Neural progenitor cell (in vitro differentiated cells): Measurements from ENCODE around the gene NADSYN1. TPM values are rescaled to one million over a fixed set of nuclear protein-coding genes. Genes with fewer than 3 reads are reported as not detected.
A peak's percentile ranks its signal among the peaks of the same experiment; 100 is the strongest.

Experiments
- DNase-seq: peaks from one replicate; pipeline ENCODE4 v3.0.0-alpha.2; 2016; ENCODE audit warnings: low spot score
- H2AFZ ChIP-seq: fragments of 200-600 bp; sonication (generic); replicated peaks from 2 replicates; pipeline ENCODE4 v1.6.1; 2016; ENCODE audit warnings: antibody characterized with exemption
- H3F3A ChIP-seq: fragments of 200-600 bp; sonication (generic); 2 replicates; pipeline ENCODE4 v1.6.1; 2016; ENCODE audit warnings: antibody characterized with exemption, low read depth
- H3K27ac ChIP-seq: fragments of 200-600 bp; sonication (generic); 2 replicates; pipeline ENCODE4 v1.5.1; 2016; ENCODE audit warnings: mild to moderate bottlenecking
- H3K27me3 ChIP-seq: fragments of 200-600 bp; sonication (generic); 2 replicates; pipeline ENCODE4 v1.6.1; 2016; ENCODE audit warnings: mild to moderate bottlenecking, moderate library complexity
- H3K36me3 ChIP-seq: fragments of 200-600 bp; sonication (generic); 2 replicates; pipeline ENCODE4 v1.5.1; 2016
- H3K4me1 ChIP-seq: fragments of 200-600 bp; sonication (generic); 2 replicates; pipeline ENCODE4 v1.6.1; 2016; ENCODE audit warnings: mixed run types
- H3K4me2 ChIP-seq: fragments of 200-600 bp; sonication (generic); 2 replicates; pipeline ENCODE4 v1.6.1; 2016
- H3K4me3 ChIP-seq: fragments of 200-600 bp; sonication (generic); 2 replicates; pipeline ENCODE4 v1.5.1; 2016
- H3K79me2 ChIP-seq: fragments of 200-600 bp; sonication (generic); 2 replicates; pipeline ENCODE4 v1.6.1; 2016; ENCODE audit warnings: low read depth
- H3K9ac ChIP-seq: fragments of 200-600 bp; sonication (generic); 2 replicates; pipeline ENCODE4 v1.6.1; 2016
- H3K9me3 ChIP-seq: fragments of 200-600 bp; sonication (generic); 2 replicates; pipeline ENCODE4 v1.5.1; 2016; ENCODE audit warnings: low read depth
- H4K20me1 ChIP-seq: fragments of 200-600 bp; sonication (generic); 2 replicates; pipeline ENCODE4 v1.6.1; 2016; ENCODE audit warnings: low read depth
- H3K27ac Mint-ChIP-seq: 3 replicates; pipeline ENCODE4 v1.8.0; 2021; ENCODE audit warnings: mixed read lengths
- H3K27me3 Mint-ChIP-seq: 2 replicates; pipeline ENCODE4 v1.8.0; 2022; ENCODE audit warnings: low read depth, mild to moderate bottlenecking, inconsistent platforms, moderate library complexity, mixed read lengths; ENCODE audit not compliant: insufficient read depth
- H3K36me3 Mint-ChIP-seq: 3 replicates; pipeline ENCODE4 v1.8.0; 2021; ENCODE audit warnings: mixed read lengths
- H3K4me1 Mint-ChIP-seq: 3 replicates; pipeline ENCODE4 v1.8.0; 2021; ENCODE audit warnings: mixed read lengths
- H3K4me3 Mint-ChIP-seq: 3 replicates; pipeline ENCODE4 v1.8.0; 2021; ENCODE audit warnings: mild to moderate bottlenecking, moderate library complexity, mixed read lengths
- H3K9me3 Mint-ChIP-seq: 3 replicates; pipeline ENCODE4 v1.8.0; 2020; ENCODE audit warnings: mixed read lengths
- CTCF ChIP-seq: fragments of 200-600 bp; sonication (generic); IDR thresholded peaks from 2 replicates; pipeline ENCODE4 v1.5.1; 2017; ENCODE audit warnings: antibody characterized with exemption, mild to moderate bottlenecking
- EZH2 ChIP-seq: fragments of 200-600 bp; sonication (generic); IDR thresholded peaks from 2 replicates; pipeline ENCODE4 v1.6.1; 2017; ENCODE audit warnings: antibody characterized with exemption, mild to moderate bottlenecking, moderate library complexity
- EZH2phosphoT487 ChIP-seq: fragments of 200-600 bp; sonication (generic); IDR thresholded peaks from 2 replicates; pipeline ENCODE4 v1.6.1; 2017; ENCODE audit warnings: antibody characterized with exemption
- total RNA-seq: library from RNA; depleted of rRNA; stranded (reverse); fragments of >200 nt; gene quantifications from 2 replicates; pipeline ENCODE4 v1.2.3, GENCODE V29; 2015; ENCODE audit warnings: low replicate concordance

Gene NADSYN1
- total RNA-seq, 1 donor from 2014 or later = 25.0 TPM

- peaks cover 6% of the 10 kb centered on the region for H3K36me3 ChIP-seq
- H3K79me2 ChIP-seq = peaks cover 27% of the 10 kb centered on the region
- no peak overlapping the region for H2AFZ ChIP-seq
- no peaks in the 10 kb centered on the region for H3K27me3 ChIP-seq
- H3K4me3 ChIP-seq = no peak overlapping the region
- Mint-ChIP-seq H3K4me3 (no peak overlapping the region), H3K4me1 (peaks cover 15% of the 10 kb centered on the region), H3K27me3 (peaks cover 2% of the 10 kb centered on the region), H3K36me3 (peaks cover 47% of the 10 kb centered on the region), H3K9me3 (peaks cover 13% of the 10 kb centered on the region), H3K27ac (no peak overlapping the region)
- no peak overlapping the region for H3K4me2 ChIP-seq
- peaks cover 10% of the 10 kb centered on the region for H4K20me1 ChIP-seq
- no peak for DNase-seq
- TF ChIP-seq CTCF (no peak), EZH2 (no peak), EZH2phosphoT487 (no peak)
- H3K9me3 ChIP-seq = no peaks in the 10 kb centered on the region
- peaks cover 12% of the 10 kb centered on the region for H3F3A ChIP-seq
- no peak overlapping the region for H3K27ac ChIP-seq
- H3K9ac ChIP-seq = no peak overlapping the region
- peaks cover 11% of the 10 kb centered on the region for H3K4me1 ChIP-seq
These were observed 9.1 kb upstream of the NADSYN1 start for GRCh38 chr11:71443736-71444445.

GRCh38 chr11:71444811-71445210 is 8.2 kb upstream of the NADSYN1 start:
- peaks cover 6% of the 10 kb centered on the region for H3K36me3 ChIP-seq

GRCh38 chr11:71446150-71446549 is 6.9 kb upstream of the NADSYN1 start:
- peaks cover 6% of the 10 kb centered on the region for H3K36me3 ChIP-seq
- H3K4me2 ChIP-seq = no peak overlapping the region
- Mint-ChIP-seq H3K4me3 (peak overlapping the region; percentile 96), H3K27ac (no peak overlapping the region), H3K4me1 (peaks cover 32% of the 10 kb centered on the region), H3K27me3 (no peaks in the 10 kb centered on the region), H3K9me3 (peaks cover 13% of the 10 kb centered on the region), H3K36me3 (peaks cover 39% of the 10 kb centered on the region)
- H3K4me1 ChIP-seq = peaks cover 17% of the 10 kb centered on the region
- peaks cover 27% of the 10 kb centered on the region for H3F3A ChIP-seq
- no peak overlapping the region for H3K9ac ChIP-seq
- H3K79me2 ChIP-seq = peaks cover 41% of the 10 kb centered on the region
- H3K27ac ChIP-seq = no peak overlapping the region
- no peak for TF ChIP-seq EZH2
- TF ChIP-seq CTCF = no peak
- TF ChIP-seq EZH2phosphoT487 = no peak
- H3K4me3 ChIP-seq = peak overlapping the region; percentile 62
- no peak for DNase-seq
- peaks cover 18% of the 10 kb centered on the region for H4K20me1 ChIP-seq
- H3K27me3 ChIP-seq = no peaks in the 10 kb centered on the region
- H3K9me3 ChIP-seq = no peaks in the 10 kb centered on the region
- no peak overlapping the region for H2AFZ ChIP-seq

More at GRCh38 chr11:71444811-71445210, 8.2 kb upstream of the NADSYN1 start:
- no peak overlapping the region for H3K4me3 Mint-ChIP-seq
- Histone ChIP-seq H3K4me3 (no peak overlapping the region), H3F3A (peaks cover 13% of the 10 kb centered on the region), H3K9me3 (no peaks in the 10 kb centered on the region), H3K79me2 (peaks cover 37% of the 10 kb centered on the region), H3K27ac (no peak overlapping the region), H3K27me3 (no peaks in the 10 kb centered on the region), H3K4me2 (no peak overlapping the region), H3K9ac (no peak overlapping the region), H4K20me1 (peaks cover 10% of the 10 kb centered on the region), H3K4me1 (peaks cover 14% of the 10 kb centered on the region), H2AFZ (no peak overlapping the region)
- TF ChIP-seq CTCF = no peak
- TF ChIP-seq EZH2phosphoT487 = no peak
- no peak for TF ChIP-seq EZH2
- no peak for DNase-seq
- peaks cover 24% of the 10 kb centered on the region for H3K4me1 Mint-ChIP-seq
- no peak overlapping the region for H3K27ac Mint-ChIP-seq
- H3K9me3 Mint-ChIP-seq = peaks cover 13% of the 10 kb centered on the region
- H3K27me3 Mint-ChIP-seq = no peaks in the 10 kb centered on the region
- peaks cover 47% of the 10 kb centered on the region for H3K36me3 Mint-ChIP-seq
